ENCODE results near the gene UTS2. TPM values are rescaled to one million over a fixed set of nuclear protein-coding genes. Genes with fewer than 3 reads are reported as not detected.

UTS2 gene
- total and polyA plus RNA-seq, 9 of the 15 experiments (the other 6 are each of a cell fraction or from before 2014, with no cell fraction given): 0.22 to 0.29 TPM; not detected in 7

DNA sequence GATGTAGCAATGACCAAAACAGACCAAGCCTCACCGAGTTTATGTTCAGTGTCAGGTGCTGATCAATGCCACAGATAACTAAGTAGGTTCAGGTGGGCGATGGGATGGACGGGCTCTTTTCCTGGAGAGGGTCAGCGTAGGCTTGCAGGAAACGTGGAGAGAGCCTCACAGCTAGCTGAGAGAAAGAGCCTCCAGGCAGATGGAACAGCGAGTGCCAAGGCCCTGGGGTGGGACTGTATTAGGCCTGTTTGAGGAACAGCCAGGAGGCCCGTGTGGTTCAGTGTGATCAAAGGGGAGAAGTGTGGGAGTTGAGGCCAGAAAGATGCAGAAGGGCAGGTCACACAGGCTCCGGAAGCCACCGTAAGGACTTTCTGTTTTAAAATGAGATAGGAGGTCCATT, 7.3 kb upstream of the UTS2 start (continued):
- TF ChIP-seq, protein P1, sequence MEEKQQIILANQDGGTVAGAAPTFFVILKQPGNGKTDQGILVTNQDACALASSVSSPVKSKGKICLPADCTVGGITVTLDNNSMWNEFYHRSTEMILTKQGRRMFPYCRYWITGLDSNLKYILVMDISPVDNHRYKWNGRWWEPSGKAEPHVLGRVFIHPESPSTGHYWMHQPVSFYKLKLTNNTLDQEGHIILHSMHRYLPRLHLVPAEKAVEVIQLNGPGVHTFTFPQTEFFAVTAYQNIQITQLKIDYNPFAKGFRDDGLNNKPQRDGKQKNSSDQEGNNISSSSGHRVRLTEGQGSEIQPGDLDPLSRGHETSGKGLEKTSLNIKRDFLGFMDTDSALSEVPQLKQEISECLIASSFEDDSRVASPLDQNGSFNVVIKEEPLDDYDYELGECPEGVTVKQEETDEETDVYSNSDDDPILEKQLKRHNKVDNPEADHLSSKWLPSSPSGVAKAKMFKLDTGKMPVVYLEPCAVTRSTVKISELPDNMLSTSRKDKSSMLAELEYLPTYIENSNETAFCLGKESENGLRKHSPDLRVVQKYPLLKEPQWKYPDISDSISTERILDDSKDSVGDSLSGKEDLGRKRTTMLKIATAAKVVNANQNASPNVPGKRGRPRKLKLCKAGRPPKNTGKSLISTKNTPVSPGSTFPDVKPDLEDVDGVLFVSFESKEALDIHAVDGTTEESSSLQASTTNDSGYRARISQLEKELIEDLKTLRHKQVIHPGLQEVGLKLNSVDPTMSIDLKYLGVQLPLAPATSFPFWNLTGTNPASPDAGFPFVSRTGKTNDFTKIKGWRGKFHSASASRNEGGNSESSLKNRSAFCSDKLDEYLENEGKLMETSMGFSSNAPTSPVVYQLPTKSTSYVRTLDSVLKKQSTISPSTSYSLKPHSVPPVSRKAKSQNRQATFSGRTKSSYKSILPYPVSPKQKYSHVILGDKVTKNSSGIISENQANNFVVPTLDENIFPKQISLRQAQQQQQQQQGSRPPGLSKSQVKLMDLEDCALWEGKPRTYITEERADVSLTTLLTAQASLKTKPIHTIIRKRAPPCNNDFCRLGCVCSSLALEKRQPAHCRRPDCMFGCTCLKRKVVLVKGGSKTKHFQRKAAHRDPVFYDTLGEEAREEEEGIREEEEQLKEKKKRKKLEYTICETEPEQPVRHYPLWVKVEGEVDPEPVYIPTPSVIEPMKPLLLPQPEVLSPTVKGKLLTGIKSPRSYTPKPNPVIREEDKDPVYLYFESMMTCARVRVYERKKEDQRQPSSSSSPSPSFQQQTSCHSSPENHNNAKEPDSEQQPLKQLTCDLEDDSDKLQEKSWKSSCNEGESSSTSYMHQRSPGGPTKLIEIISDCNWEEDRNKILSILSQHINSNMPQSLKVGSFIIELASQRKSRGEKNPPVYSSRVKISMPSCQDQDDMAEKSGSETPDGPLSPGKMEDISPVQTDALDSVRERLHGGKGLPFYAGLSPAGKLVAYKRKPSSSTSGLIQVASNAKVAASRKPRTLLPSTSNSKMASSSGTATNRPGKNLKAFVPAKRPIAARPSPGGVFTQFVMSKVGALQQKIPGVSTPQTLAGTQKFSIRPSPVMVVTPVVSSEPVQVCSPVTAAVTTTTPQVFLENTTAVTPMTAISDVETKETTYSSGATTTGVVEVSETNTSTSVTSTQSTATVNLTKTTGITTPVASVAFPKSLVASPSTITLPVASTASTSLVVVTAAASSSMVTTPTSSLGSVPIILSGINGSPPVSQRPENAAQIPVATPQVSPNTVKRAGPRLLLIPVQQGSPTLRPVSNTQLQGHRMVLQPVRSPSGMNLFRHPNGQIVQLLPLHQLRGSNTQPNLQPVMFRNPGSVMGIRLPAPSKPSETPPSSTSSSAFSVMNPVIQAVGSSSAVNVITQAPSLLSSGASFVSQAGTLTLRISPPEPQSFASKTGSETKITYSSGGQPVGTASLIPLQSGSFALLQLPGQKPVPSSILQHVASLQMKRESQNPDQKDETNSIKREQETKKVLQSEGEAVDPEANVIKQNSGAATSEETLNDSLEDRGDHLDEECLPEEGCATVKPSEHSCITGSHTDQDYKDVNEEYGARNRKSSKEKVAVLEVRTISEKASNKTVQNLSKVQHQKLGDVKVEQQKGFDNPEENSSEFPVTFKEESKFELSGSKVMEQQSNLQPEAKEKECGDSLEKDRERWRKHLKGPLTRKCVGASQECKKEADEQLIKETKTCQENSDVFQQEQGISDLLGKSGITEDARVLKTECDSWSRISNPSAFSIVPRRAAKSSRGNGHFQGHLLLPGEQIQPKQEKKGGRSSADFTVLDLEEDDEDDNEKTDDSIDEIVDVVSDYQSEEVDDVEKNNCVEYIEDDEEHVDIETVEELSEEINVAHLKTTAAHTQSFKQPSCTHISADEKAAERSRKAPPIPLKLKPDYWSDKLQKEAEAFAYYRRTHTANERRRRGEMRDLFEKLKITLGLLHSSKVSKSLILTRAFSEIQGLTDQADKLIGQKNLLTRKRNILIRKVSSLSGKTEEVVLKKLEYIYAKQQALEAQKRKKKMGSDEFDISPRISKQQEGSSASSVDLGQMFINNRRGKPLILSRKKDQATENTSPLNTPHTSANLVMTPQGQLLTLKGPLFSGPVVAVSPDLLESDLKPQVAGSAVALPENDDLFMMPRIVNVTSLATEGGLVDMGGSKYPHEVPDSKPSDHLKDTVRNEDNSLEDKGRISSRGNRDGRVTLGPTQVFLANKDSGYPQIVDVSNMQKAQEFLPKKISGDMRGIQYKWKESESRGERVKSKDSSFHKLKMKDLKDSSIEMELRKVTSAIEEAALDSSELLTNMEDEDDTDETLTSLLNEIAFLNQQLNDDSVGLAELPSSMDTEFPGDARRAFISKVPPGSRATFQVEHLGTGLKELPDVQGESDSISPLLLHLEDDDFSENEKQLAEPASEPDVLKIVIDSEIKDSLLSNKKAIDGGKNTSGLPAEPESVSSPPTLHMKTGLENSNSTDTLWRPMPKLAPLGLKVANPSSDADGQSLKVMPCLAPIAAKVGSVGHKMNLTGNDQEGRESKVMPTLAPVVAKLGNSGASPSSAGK (IDR thresholded peaks at IDR 0.05): no peak
- TF ChIP-seq NR4A1 (CRISPR knock-in tag; IDR thresholded peaks at IDR 0.05) (no peak), NR4A1 (tag; IDR thresholded peaks at IDR 0.05) (no peak), POLR2H (tag; IDR thresholded peaks at IDR 0.05; ENCODE audit: low read depth) (no peak)

All from K562 (cell line).